ENCODE results near the gene CCNT2. TPM values are rescaled to one million over a fixed set of nuclear protein-coding genes. Genes with fewer than 3 reads are reported as not detected.

The CCNT2 gene
- total RNA-seq, 1 experiment from 2014 or later: 32.6 TPM

- POLR2A ChIA-PET: no interaction called here
Measured at GRCh38 chr2:134875309-134875708, 43.3 kb upstream of the CCNT2 start.

GRCh38 chr2:134882773-134883172 is 35.8 kb upstream of the CCNT2 start:
- no peak overlapping the region for H3K4me2 ChIP-seq (ENCODE audit: low read length)
- no peaks in the 10 kb centered on the region for H3K9me2 ChIP-seq (ENCODE audit: insufficient read depth)
- H3K79me2 ChIP-seq (ENCODE audit: insufficient read depth, low read length): no peaks in the 10 kb centered on the region
- H3K4me3 ChIP-seq (replicated peaks in 1 of 2; ENCODE audit: low read depth in 1 of 2, low read length in 2 of 2): no peak overlapping the region
- H3K27ac ChIP-seq (ENCODE audit: low read depth, low read length): no peak overlapping the region
- H3K9ac ChIP-seq (ENCODE audit: low read length): no peak overlapping the region
- ChIA-PET POLR2A (no interaction called here), CTCF (no interaction called here), RAD21 (ENCODE audit: low non-redundant PET in 1 of 2, low total read pairs in 2 of 2, uncharacterized antibody in 2 of 2, unreplicated experiment in 2 of 2) (interaction anchor here in 1 of 2 experiments (0.7 kb wide), 1 partner anchor 15 kb away, joined by 3 read pairs; no protein-coding TSS in a partner anchor)
- no peak for ATAC-seq
- no TSS peak for BruUV-seq (replicated peaks)
- intact Hi-C loops (cut with micrococcal nuclease): no loop called here
- H3K9me3 ChIP-seq (ENCODE audit: control insufficient read depth in 1 of 2, insufficient read depth in 1 of 2, low read depth in 1 of 2, low read length in 2 of 2): no peaks in the 10 kb centered on the region
- no peaks in the 10 kb centered on the region for H4K20me1 ChIP-seq (ENCODE audit: insufficient read depth)
- no peaks in the 10 kb centered on the region for H3K4me1 ChIP-seq (ENCODE audit: control insufficient read depth in 1 of 2, insufficient read depth in 2 of 2, low read length in 2 of 2)
- DNase-seq (ENCODE audit: low read depth, low spot score): no peak
- no peaks in the 10 kb centered on the region for H3K27me3 ChIP-seq (ENCODE audit: insufficient read depth, low read length)
- H3K36me3 ChIP-seq (ENCODE audit: control insufficient read depth in 1 of 2, insufficient read depth in 2 of 2, low read length in 2 of 2): no peaks in the 10 kb centered on the region
- TF ChIP-seq MAX (IDR thresholded peaks at IDR 0.05) (no peak), RAD21 (IDR thresholded peaks at IDR 0.05; ENCODE audit: low read depth) (no peak)
- no peak overlapping the region for H2AFZ ChIP-seq (ENCODE audit: low read depth, low read length, poor library complexity, severe bottlenecking)

More at GRCh38 chr2:134875309-134875708, 43.3 kb upstream of the CCNT2 start:
- no peaks in the 10 kb centered on the region; a peak in 1 of 4 replicates for H3K36me3 ChIP-seq (ENCODE audit: control insufficient read depth in 1 of 2, insufficient read depth in 2 of 2, low read length in 2 of 2)
- ChIA-PET CTCF (no interaction called here), RAD21 (ENCODE audit: low non-redundant PET in 1 of 2, low total read pairs in 2 of 2, uncharacterized antibody in 2 of 2, unreplicated experiment in 2 of 2) (no interaction called here)
- no peaks in the 10 kb centered on the region for H3K4me1 ChIP-seq (ENCODE audit: control insufficient read depth in 1 of 2, insufficient read depth in 2 of 2, low read length in 2 of 2)
- intact Hi-C loops (cut with micrococcal nuclease): no loop called here
- no peaks in the 10 kb centered on the region for H3K27me3 ChIP-seq (ENCODE audit: insufficient read depth, low read length)
- no peak for DNase-seq (ENCODE audit: low read depth, low spot score)
- H3K79me2 ChIP-seq (ENCODE audit: insufficient read depth, low read length): no peaks in the 10 kb centered on the region
- BruUV-seq (replicated peaks): no TSS peak
- H3K4me3 ChIP-seq (replicated peaks in 1 of 2; ENCODE audit: low read depth in 1 of 2, low read length in 2 of 2): no peak overlapping the region
- H3K9me3 ChIP-seq (ENCODE audit: control insufficient read depth in 1 of 2, insufficient read depth in 1 of 2, low read depth in 1 of 2, low read length in 2 of 2): no peaks in the 10 kb centered on the region
- no peak overlapping the region for H2AFZ ChIP-seq (ENCODE audit: low read depth, low read length, poor library complexity, severe bottlenecking)
- ATAC-seq: no peak
- no peak overlapping the region for H3K9ac ChIP-seq (ENCODE audit: low read length)
- no peaks in the 10 kb centered on the region for H4K20me1 ChIP-seq (ENCODE audit: insufficient read depth)
- TF ChIP-seq ZBTB33 (IDR thresholded peaks at IDR 0.05; ENCODE audit: extremely low read depth, insufficient replicate concordance, low read length): no peak
- TF ChIP-seq CBX3 (IDR thresholded peaks at IDR 0.05; ENCODE audit: low read depth): no peak
- no peak for TF ChIP-seq TCF7L2 (IDR thresholded peaks at IDR 0.05; ENCODE audit: borderline replicate concordance, extremely low read depth, insufficient read depth, insufficient read length)
- no peak for TF ChIP-seq JUND (IDR thresholded peaks at IDR 0.05)
- TF ChIP-seq ZNF274 (IDR thresholded peaks at IDR 0.05; ENCODE audit: low read depth, low read length): no peak
- no peak for TF ChIP-seq SRF (IDR thresholded peaks at IDR 0.05; ENCODE audit: low read depth)
- H3K27ac ChIP-seq (ENCODE audit: low read depth, low read length): no peak overlapping the region
- no peaks in the 10 kb centered on the region for H3K9me2 ChIP-seq (ENCODE audit: insufficient read depth)
- no peak overlapping the region for H3K4me2 ChIP-seq (ENCODE audit: low read length)
